Measurements from ENCODE around the gene SPG21. TPM values are rescaled to one million over a fixed set of nuclear protein-coding genes. Genes with fewer than 3 reads are reported as not detected.

Gene SPG21
- total and polyA plus RNA-seq, 7 donors: 60.3 to 116 (median 95.7) TPM

- WGBS, 2 donors: 65% methylated on average over 13 of the region's 13 CpGs
- H3K27ac ChIP-seq: no peak overlapping the region
- H3K27me3 ChIP-seq: no peaks in the 10 kb centered on the region
- intact Hi-C loops (cut with DNase I): no loop called here
- no peak for DNase-seq
- H3K9me3 ChIP-seq: no peaks in the 10 kb centered on the region
- no peak overlapping the region for H3K4me3 ChIP-seq
- peaks cover 0 to 17% (median 14%) of the 10 kb centered on the region in 4 donors for H3K4me1 ChIP-seq
- H3K36me3 ChIP-seq: no peaks in the 10 kb centered on the region
- no peak for TF ChIP-seq EP300 (IDR thresholded peaks at IDR 0.05)
- TF ChIP-seq CTCF (IDR thresholded peaks at IDR 0.05): no peak
- TF ChIP-seq POLR2AphosphoS5 (IDR thresholded peaks at IDR 0.05): no peak
Measured at GRCh38 chr15:64915518-64916227, 74.0 kb downstream of the SPG21 start.

Other genes with a start within 250 kb of the SPG21 start
- 10 to 100 TPM; 22.1 to 58.2 (median 23.6) TPM for gene RBPMS2, start 214.3 kb downstream of the SPG21 start, total RNA-seq
- gene RBPMS2, start 214.3 kb downstream of the SPG21 start, polyA plus RNA-seq: 1 to 10 TPM in 2 of 3 donors, under 1 TPM in 1; 0.69 to 7.3 (median 4.8) TPM
- 1 to 10 TPM; 1.2 to 6.9 (median 2.5) TPM for gene PIF1, start 164.3 kb downstream of the SPG21 start, total RNA-seq
- 10 to 100 TPM in 1 of 3 donors, 1 to 10 TPM in 1, under 1 TPM in 1; 0.69 to 12.9 (median 2.4) TPM for gene PIF1, start 164.3 kb downstream of the SPG21 start, polyA plus RNA-seq
- gene PLEKHO2, start 148.0 kb downstream of the SPG21 start, total RNA-seq: 10 to 100 TPM; 20.1 to 43.4 (median 23.0) TPM
- gene PLEKHO2, start 148.0 kb downstream of the SPG21 start, polyA plus RNA-seq: 10 to 100 TPM; 11.4 to 17.9 (median 12.7) TPM
- 1 to 10 TPM; 4.9 to 9.4 (median 8.0) TPM for gene ANKDD1A, start 78.0 kb downstream of the SPG21 start, total RNA-seq
- gene ANKDD1A, start 78.0 kb downstream of the SPG21 start, polyA plus RNA-seq: 1 to 10 TPM in 1 of 3 donors, under 1 TPM in 1, not detected in 1; 0.60 to 1.1 TPM
- gene MTFMT, start 39.7 kb upstream of the SPG21 start, total RNA-seq: 10 to 100 TPM; 31.3 to 43.6 (median 37.8) TPM
- gene MTFMT, start 39.7 kb upstream of the SPG21 start, polyA plus RNA-seq: 10 to 100 TPM; 10.7 to 12.9 (median 10.8) TPM
- not detected for gene SLC51B, start 55.5 kb upstream of the SPG21 start, total RNA-seq
- gene SLC51B, start 55.5 kb upstream of the SPG21 start, polyA plus RNA-seq: 10 to 100 TPM; 76.3 to 92.5 (median 77.0) TPM
- gene RASL12, start 78.1 kb upstream of the SPG21 start, total RNA-seq: 100 to 1,000 TPM in 1 of 4 donors, 10 to 100 TPM in 3; 29.1 to 102 (median 67.1) TPM
- 10 to 100 TPM in 1 of 3 donors, 1 to 10 TPM in 2; 1.8 to 10.2 (median 9.3) TPM for gene RASL12, start 78.1 kb upstream of the SPG21 start, polyA plus RNA-seq
- not detected for gene KBTBD13, start 86.8 kb upstream of the SPG21 start, total RNA-seq
- gene KBTBD13, start 86.8 kb upstream of the SPG21 start, polyA plus RNA-seq: under 1 TPM in 1 of 3 donors, not detected in 2; 0.03 TPM
- 1 to 10 TPM; 3.5 to 5.7 (median 5.1) TPM for gene UBAP1L, start 125.3 kb upstream of the SPG21 start, total RNA-seq
- gene UBAP1L, start 125.3 kb upstream of the SPG21 start, polyA plus RNA-seq: 1 to 10 TPM in 1 of 3 donors, under 1 TPM in 1, not detected in 1; 0.23 to 2.0 TPM
- gene PDCD7, start 143.9 kb upstream of the SPG21 start, total RNA-seq: 10 to 100 TPM; 20.4 to 30.1 (median 25.4) TPM
- gene PDCD7, start 143.9 kb upstream of the SPG21 start, polyA plus RNA-seq: 10 to 100 TPM in 1 of 3 donors, 1 to 10 TPM in 2; 7.8 to 11.9 (median 7.9) TPM
- gene CLPX, start 195.4 kb upstream of the SPG21 start, total RNA-seq: 10 to 100 TPM; 39.9 to 71.4 (median 47.1) TPM
- 10 to 100 TPM; 16.4 to 22.2 (median 21.3) TPM for gene CLPX, start 195.4 kb upstream of the SPG21 start, polyA plus RNA-seq
- 100 to 1,000 TPM in 2 of 4 donors, 10 to 100 TPM in 2; 26.7 to 205 (median 70.4) TPM for gene CILP, start 221.6 kb upstream of the SPG21 start, total RNA-seq
- 1 to 10 TPM in 2 of 3 donors, under 1 TPM in 1; 0.92 to 5.4 (median 1.2) TPM for gene CILP, start 221.6 kb upstream of the SPG21 start, polyA plus RNA-seq

Measured in sigmoid colon (tissue), 7 donors.